Measurements from ENCODE around the gene C1orf210.

GRCh38 chr1:43253876-43254275, 31.5 kb downstream of the C1orf210 start:
- TF ChIP-seq CTCF (IDR thresholded peaks at IDR 0.05; ENCODE audit: low read length) (no peak), EZH2 (IDR thresholded peaks at IDR 0.05; ENCODE audit: borderline replicate concordance, low read length) (no peak)
